MM.1S (cell line): Measurements from ENCODE around the gene NPTX1.

Experiments
- DNase-seq: peaks from one replicate; pipeline ENCODE4 v3.0.0-alpha.2; 2015
- H2AFZ ChIP-seq: fragments of 300-600 bp; sonication (generic); 2 replicates; pipeline ENCODE4 v1.6.0; 2016; ENCODE audit warnings: antibody characterized with exemption, low read length
- H3F3A ChIP-seq: fragments of 300-600 bp; sonication (generic); 2 replicates; pipeline ENCODE4 v1.6.1; 2016; ENCODE audit warnings: mild to moderate bottlenecking, antibody characterized with exemption, low read length, moderate library complexity, mixed read lengths; ENCODE audit not compliant: insufficient read depth
- H3K27ac ChIP-seq: fragments of 300-600 bp; sonication (generic); 2 replicates; pipeline ENCODE4 v1.5.1; 2016; ENCODE audit warnings: mild to moderate bottlenecking, low read length
- H3K27me3 ChIP-seq: fragments of 300-600 bp; sonication (generic); replicated peaks from 2 replicates; pipeline ENCODE4 v1.6.0; 2016; ENCODE audit warnings: low read length; ENCODE audit not compliant: insufficient read depth
- H3K36me3 ChIP-seq: fragments of 300-600 bp; sonication (generic); replicated peaks from 2 replicates; pipeline ENCODE4 v1.6.1; 2016; ENCODE audit warnings: mild to moderate bottlenecking, low read length, mixed read lengths; ENCODE audit not compliant: insufficient read depth
- H3K4me1 ChIP-seq: fragments of 300-600 bp; sonication (generic); 2 replicates; pipeline ENCODE4 v1.6.1; 2016; ENCODE audit warnings: low read length, mixed read lengths
- H3K4me2 ChIP-seq: fragments of 300-600 bp; sonication (generic); 2 replicates; pipeline ENCODE4 v1.6.0; 2016; ENCODE audit warnings: low read depth, low read length
- H3K4me3 ChIP-seq: fragments of 300-600 bp; sonication (generic); 2 replicates; pipeline ENCODE4 v1.5.1; 2016; ENCODE audit warnings: low read length, mixed read lengths
- H3K79me2 ChIP-seq: fragments of 300-600 bp; sonication (generic); 2 replicates; pipeline ENCODE4 v1.6.1; 2016; ENCODE audit warnings: mixed run types, low read length, mixed read lengths
- H3K9ac ChIP-seq: fragments of 300-600 bp; sonication (generic); 2 replicates; pipeline ENCODE4 v1.6.1; 2016; ENCODE audit warnings: low read length, mixed read lengths
- H3K9me2 ChIP-seq: fragments of 300-600 bp; sonication (generic); replicated peaks from 2 replicates; pipeline ENCODE4 v1.6.1; 2016; ENCODE audit warnings: mild to moderate bottlenecking, low read length, mixed read lengths; ENCODE audit not compliant: insufficient read depth
- H3K9me3 ChIP-seq: fragments of 300-600 bp; sonication (generic); replicated peaks from 2 replicates; pipeline ENCODE4 v1.6.1; 2016; ENCODE audit warnings: mild to moderate bottlenecking, low read length, mixed read lengths; ENCODE audit not compliant: insufficient read depth
- H4K20me1 ChIP-seq: fragments of 300-600 bp; sonication (generic); 2 replicates; pipeline ENCODE4 v1.6.1; 2016; ENCODE audit warnings: mild to moderate bottlenecking, low read length, moderate library complexity, mixed read lengths; ENCODE audit not compliant: insufficient read depth
- CTCF ChIP-seq: fragments of 300-600 bp; sonication (generic); IDR thresholded peaks from 2 replicates; pipeline ENCODE4 v1.5.1; 2016; ENCODE audit warnings: antibody characterized with exemption, low read length, mixed read lengths
- EZH2 ChIP-seq: fragments of 300-600 bp; sonication (generic); optimal IDR thresholded peaks from 2 replicates; pipeline ENCODE3; 2017; ENCODE audit warnings: low read depth, mild to moderate bottlenecking, antibody characterized with exemption, low read length, mixed read lengths
- EZH2phosphoT487 ChIP-seq: fragments of 300-600 bp; sonication (generic); IDR thresholded peaks from 2 replicates; pipeline ENCODE4 v1.6.1; 2018; ENCODE audit warnings: antibody characterized with exemption, low read length

Gene NPTX1

GRCh38 chr17:80479246-80479566, 2.8 kb upstream of the NPTX1 start:
- H2AFZ ChIP-seq: no peak overlapping the region
- H3K9me3 ChIP-seq: no peaks in the 10 kb centered on the region
- H3K4me1 ChIP-seq: no peaks in the 10 kb centered on the region
- H3F3A ChIP-seq: no peaks in the 10 kb centered on the region
- no peak for TF ChIP-seq EZH2
- TF ChIP-seq CTCF: no peak
- TF ChIP-seq EZH2phosphoT487: no peak
- no peaks in the 10 kb centered on the region for H3K79me2 ChIP-seq
- no peak for DNase-seq
- H3K4me3 ChIP-seq: no peak overlapping the region
- no peak overlapping the region for H3K27ac ChIP-seq
- no peaks in the 10 kb centered on the region for H3K9me2 ChIP-seq
- H3K27me3 ChIP-seq: peaks cover 93% of the 10 kb centered on the region
- H3K4me2 ChIP-seq: no peak overlapping the region
- H3K36me3 ChIP-seq: no peaks in the 10 kb centered on the region
- H4K20me1 ChIP-seq: no peaks in the 10 kb centered on the region
- no peak overlapping the region for H3K9ac ChIP-seq

- peaks cover 93% of the 10 kb centered on the region for H3K27me3 ChIP-seq
- no peak overlapping the region for H3K9ac ChIP-seq
- H3K4me3 ChIP-seq: no peak overlapping the region
- H3K79me2 ChIP-seq: no peaks in the 10 kb centered on the region
- no peaks in the 10 kb centered on the region for H3K9me2 ChIP-seq
- no peak overlapping the region for H3K4me2 ChIP-seq
- no peak for TF ChIP-seq EZH2phosphoT487
- no peak for TF ChIP-seq CTCF
- no peak for TF ChIP-seq EZH2
- DNase-seq: no peak
- no peaks in the 10 kb centered on the region for H4K20me1 ChIP-seq
- no peaks in the 10 kb centered on the region for H3K36me3 ChIP-seq
- no peaks in the 10 kb centered on the region for H3K4me1 ChIP-seq
- no peaks in the 10 kb centered on the region for H3K9me3 ChIP-seq
- no peak overlapping the region for H2AFZ ChIP-seq
- H3K27ac ChIP-seq: no peak overlapping the region
- H3F3A ChIP-seq: no peaks in the 10 kb centered on the region
Observed at GRCh38 chr17:80478487-80479245, 2.3 kb upstream of the NPTX1 start.

- Histone ChIP-seq H3K4me2 (no peak overlapping the region), H3K9me3 (no peaks in the 10 kb centered on the region), H4K20me1 (no peaks in the 10 kb centered on the region), H3K9me2 (no peaks in the 10 kb centered on the region), H3K9ac (no peak overlapping the region), H3K4me3 (no peak overlapping the region), H3K27me3 (peaks cover 93% of the 10 kb centered on the region), H2AFZ (no peak overlapping the region), H3K79me2 (no peaks in the 10 kb centered on the region), H3K27ac (no peak overlapping the region), H3F3A (no peaks in the 10 kb centered on the region), H3K36me3 (no peaks in the 10 kb centered on the region), H3K4me1 (no peaks in the 10 kb centered on the region)
- TF ChIP-seq EZH2 (no peak), CTCF (no peak), EZH2phosphoT487 (no peak)
- DNase-seq: no peak
Observed at GRCh38 chr17:80477647-80478478, 1.5 kb upstream of the NPTX1 start.
